ENCODE results near the gene PPFIA3.

Gene PPFIA3

GRCh38 chr19:49098795-49099194 lies 20.5 kb upstream of the PPFIA3 start:
- intact Hi-C loops (cut with DNase I): loop anchor here (5.0 kb wide), 1 partner anchor 49 kb away; no protein-coding TSS in a partner anchor
- no peak for DNase-seq

DNA sequence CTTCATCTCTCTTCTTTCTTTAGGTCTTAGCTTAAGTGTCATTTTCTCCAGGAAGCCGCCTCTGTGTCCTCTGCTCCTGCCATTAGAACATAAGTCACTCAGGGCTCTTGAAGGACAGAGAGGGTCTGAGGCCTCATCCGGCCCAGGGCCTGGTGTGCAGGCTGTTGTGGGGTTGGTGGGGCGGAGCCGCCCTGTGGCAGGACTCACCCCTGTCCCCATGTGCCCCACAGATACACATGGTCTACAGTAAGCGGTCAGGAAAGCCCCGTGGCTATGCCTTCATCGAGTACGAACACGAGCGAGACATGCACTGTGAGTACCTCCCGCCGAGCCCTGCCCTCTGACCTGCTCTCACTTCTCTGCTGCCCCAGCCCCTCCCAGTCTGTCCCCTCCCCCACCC lies 18.2 kb upstream of the PPFIA3 start:
- DNase-seq: no peak
- intact Hi-C loops (cut with DNase I): loop anchor here (10.0 kb wide), 1 partner anchor 114 kb away; no protein-coding TSS in a partner anchor

- intact Hi-C loops (cut with DNase I): loop anchor here (10.0 kb wide), 1 partner anchor 112 kb away; no protein-coding TSS in a partner anchor
- no peak for DNase-seq
Measured at GRCh38 chr19:49102303-49102702, 17.0 kb upstream of the PPFIA3 start.

DNA sequence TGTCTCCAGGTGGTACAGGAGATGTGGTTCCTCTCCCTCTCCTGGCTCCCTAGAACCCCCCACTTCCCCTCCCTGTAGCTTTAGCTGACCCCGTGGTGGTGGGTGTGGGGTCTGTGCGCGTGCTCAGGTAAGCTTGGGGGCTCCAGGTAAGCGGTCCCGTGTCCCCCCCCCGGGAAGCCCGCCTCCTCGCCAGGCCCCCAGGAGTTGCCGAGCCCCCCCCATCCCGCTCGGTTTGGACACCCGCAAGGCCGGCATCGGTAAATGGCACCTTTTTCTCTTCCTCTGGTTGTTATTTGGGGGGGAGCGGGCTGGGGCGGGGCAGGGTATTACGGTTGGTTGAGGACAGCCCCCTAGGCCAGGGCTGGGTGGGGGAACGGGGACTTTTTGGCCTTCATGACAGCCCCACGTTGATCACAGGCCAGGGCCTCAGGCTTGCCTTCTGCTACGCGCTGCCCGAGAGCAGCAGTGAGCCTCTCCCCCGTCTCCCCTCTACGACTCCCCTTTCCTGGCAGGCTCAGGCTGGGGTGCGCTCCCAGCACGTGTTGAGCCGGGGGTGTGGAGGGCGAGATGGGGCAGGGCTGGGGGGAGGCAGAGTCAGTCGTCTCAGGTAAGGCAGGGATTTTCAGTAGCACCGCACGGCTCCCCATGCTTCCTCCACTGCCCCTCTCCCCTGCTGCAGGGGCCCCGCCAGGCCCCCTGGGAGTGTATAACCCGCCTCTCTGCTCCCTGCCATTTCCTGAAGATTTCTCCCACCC lies 15.8 kb upstream of the PPFIA3 start:
- intact Hi-C loops (cut with DNase I): loop anchor here (10.0 kb wide), 1 partner anchor 111 kb away; no protein-coding TSS in a partner anchor
- DNase-seq: no peak

GRCh38 chr19:49104229-49104864 lies 15.0 kb upstream of the PPFIA3 start:
- no peak for DNase-seq
- intact Hi-C loops (cut with DNase I): loop anchor here (10.0 kb wide), 1 partner anchor 110 kb away; no protein-coding TSS in a partner anchor

DNA sequence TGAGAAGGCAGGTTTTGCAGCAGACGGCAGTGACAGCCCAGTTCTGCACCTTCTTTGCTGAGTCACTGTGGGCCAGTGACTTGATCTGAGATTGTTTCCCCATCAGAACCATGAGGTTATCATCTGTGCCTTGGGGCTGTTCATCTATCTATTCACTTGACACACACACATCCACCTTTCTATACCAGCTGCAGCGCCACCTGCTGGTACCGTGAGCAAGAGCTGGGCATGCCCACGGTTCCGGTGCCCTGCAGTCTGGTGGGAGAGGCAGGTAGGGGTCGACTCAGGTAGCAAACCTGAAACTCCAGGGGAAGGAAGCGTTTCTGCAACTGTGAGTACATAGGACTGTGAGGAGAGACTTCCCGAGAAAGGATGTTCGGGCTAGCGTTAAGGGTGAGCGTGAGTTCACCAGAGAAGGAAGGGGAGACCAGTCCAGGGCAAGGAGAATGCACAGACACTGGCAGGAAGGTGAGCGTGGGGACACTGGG lies 12.7 kb upstream of the PPFIA3 start:
- DNase-seq: peak; percentile 38 to 86 (median 70)
- intact Hi-C loops (cut with DNase I): loop anchor here (10.0 kb wide), 1 partner anchor 108 kb away; no protein-coding TSS in a partner anchor

DNA sequence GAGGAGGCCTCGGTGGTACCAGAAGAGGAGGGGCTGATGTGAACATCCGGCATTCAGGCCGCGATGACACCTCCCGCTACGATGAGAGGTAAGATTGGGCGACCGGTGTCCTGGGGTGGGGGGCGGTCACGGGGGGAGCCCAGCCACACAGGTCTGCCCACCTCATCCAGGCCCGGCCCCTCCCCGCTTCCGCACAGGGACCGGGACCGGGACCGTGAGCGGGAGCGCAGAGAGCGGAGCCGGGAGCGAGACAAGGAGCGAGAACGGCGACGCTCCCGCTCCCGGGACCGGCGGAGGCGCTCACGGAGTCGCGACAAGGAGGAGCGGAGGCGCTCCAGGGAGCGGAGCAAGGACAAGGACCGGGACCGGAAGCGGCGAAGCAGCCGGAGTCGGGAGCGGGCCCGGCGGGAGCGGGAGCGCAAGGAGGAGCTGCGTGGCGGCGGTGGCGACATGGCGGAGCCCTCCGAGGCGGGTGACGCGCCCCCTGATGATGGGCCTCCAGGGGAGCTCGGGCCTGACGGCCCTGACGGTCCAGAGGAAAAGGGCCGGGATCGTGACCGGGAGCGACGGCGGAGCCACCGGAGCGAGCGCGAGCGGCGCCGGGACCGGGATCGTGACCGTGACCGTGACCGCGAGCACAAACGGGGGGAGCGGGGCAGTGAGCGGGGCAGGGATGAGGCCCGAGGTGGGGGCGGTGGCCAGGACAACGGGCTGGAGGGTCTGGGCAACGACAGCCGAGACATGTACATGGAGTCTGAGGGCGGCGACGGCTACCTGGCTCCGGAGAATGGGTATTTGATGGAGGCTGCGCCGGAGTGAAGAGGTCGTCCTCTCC lies 11.5 kb upstream of the PPFIA3 start:
- DNase-seq: no peak
- intact Hi-C loops (cut with DNase I): loop anchor here (10.0 kb wide), 1 partner anchor 107 kb away; no protein-coding TSS in a partner anchor

- DNase-seq: no peak
- intact Hi-C loops (cut with DNase I): loop anchor here (10.0 kb wide), 1 partner anchor 106 kb away; no protein-coding TSS in a partner anchor
Measured at GRCh38 chr19:49109051-49109450, 10.3 kb upstream of the PPFIA3 start.

DNA sequence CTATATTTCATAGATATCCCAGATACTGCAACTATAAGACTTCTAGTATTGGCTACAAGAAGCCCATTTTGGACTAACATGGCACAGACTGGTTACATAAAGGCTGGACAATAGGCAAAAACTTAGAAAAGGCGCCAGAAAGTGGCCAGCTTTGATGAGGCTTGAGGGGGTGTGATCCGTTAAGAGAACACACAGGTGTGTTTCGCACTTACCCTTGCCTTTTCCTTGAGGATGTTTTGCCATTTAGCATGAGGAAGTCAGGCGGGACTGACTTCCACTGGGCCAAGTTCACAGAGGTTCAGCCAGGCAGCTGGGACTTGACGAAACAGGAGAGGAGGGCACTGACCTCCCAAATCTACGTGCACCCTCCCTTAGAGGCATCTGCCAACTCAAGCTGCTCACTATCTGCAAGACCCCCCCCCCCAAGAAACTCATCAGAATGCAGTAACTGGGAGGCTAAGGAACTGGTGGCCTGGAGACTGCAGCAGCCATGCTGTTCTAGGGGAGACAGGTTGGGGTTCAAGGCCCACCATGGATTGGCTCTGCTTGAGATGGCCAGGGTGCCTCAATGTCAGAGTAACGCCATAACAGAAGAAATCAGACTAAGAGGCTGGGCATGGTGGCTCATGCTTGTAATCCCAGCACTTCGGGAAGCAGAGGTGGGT lies 9.6 kb upstream of the PPFIA3 start:
- intact Hi-C loops (cut with DNase I): loop anchor here (10.0 kb wide), 1 partner anchor 105 kb away; no protein-coding TSS in a partner anchor
- DNase-seq: no peak

DNA sequence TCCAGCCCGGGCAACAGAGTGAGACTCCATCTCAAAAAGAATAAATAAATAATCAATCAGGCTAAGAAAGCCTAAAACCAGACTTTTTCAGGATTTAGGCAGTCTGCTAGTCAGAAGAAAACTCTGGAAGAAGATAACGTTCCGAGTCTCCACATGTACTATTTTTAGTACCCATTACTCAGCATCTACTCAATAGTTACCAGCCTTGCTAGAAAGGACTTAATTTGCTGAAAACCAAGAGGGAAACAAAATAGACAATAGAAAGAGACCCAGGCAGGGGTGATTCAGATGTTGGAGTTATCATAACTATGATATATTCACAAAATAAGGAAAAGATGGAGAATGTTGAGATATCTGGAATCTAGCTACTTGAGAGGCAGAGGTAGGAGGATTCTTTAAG lies 8.8 kb upstream of the PPFIA3 start:
- intact Hi-C loops (cut with DNase I): no loop called here
- DNase-seq: no peak

DNA sequence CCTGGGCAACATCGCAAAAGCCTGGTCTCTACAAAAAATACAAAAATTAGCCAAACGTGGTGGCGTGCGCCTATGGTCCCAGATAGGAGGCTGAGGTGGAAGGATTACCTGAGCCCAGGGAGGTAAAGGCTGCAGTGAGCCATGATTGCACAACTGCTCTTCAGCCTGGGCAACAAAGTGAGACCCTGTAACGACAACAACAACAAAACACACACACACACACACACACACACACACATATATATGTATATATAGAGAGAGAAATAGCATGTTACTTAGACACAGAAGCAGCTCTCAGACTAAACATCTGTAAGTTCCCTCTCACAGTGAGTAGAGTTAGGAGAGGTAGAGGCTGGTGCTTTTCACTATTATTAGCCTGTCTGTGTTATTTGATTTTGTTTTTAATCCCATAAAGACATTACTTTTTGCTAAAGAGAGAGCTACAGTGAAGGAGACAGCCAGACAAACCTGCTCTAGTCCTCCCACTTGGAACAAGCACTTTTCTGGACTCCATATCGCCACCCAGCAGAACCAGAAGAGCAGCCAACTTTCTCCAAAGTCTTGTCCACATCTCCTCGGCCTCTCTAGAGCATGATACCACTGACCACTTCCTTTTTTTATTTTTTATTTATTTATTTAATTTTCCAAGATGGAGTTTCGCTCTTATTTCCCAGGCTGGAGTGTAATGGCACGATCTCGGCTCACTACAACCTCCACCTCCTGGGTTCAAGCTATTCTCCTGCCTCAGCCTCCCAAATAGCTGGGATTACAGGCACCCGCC lies 7.9 kb upstream of the PPFIA3 start:
- intact Hi-C loops (cut with DNase I): no loop called here
- no peak for DNase-seq

GRCh38 chr19:49113762-49114629 lies 5.3 kb upstream of the PPFIA3 start, which contains the start of gene LIN7B:
LIN7B (plus strand) TSS chr19:49114370; CDS start chr19:49114405, 35 bp downstream.
- intact Hi-C loops (cut with DNase I): no loop called here
- peak in 40 of 42 donors; percentile 34 to 86 (median 69) for DNase-seq

DNA sequence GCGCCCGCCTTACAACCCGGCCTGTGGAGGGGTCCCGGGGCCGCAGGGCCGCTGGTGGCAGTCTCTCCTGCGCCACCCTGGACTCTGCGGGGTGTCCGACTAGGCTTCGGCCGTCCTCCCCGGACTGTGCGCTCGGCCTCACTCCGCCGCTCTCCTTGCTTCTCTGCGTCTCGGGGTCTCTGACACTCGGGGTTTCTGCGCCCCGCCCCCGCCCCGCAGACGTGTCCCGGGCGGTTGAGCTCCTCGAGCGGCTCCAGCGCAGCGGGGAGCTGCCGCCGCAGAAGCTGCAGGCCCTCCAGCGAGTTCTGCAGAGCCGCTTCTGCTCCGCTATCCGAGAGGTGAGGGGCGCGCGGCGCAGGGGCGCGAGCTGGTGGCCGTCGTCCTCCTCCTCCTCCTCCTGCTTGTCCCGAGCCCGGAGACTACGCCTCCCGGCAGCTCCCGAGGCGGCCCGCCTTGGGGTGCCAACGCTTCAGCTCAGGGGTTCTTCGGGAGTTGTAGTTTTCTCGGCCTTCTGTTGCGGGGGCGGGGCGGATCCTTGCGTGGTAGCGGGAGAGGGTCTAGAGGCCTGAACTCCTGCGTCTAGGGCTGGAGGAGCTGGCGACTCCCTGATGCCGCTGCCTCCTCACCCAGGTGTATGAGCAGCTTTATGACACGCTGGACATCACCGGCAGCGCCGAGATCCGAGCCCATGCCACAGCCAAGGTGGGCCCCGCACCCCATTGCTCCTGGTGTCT lies 4.5 kb upstream of the PPFIA3 start:
- DNase-seq: peak; percentile 73 to 95 (median 87)
- intact Hi-C loops (cut with DNase I): no loop called here

DNA sequence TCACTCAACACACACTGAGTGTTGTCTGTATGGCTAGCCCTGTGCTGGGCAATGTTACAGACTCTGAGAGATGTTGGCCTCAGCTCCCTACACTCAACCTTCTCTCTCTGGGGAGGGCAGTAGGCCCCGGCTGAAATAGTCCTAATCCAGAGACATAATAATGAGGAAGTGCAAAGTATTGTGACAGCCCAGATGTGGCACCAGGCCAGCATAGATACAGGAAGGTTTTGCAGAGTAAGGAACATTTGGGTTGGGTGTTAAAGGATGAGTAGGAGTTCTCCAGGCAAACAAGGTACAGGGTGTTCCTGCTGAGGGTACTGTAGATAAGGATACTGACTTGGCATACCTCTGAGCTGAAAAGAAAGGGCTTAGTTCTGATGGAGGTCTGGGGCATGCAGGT lies 2.8 kb upstream of the PPFIA3 start:
- no peak for DNase-seq
- intact Hi-C loops (cut with DNase I): no loop called here

DNA sequence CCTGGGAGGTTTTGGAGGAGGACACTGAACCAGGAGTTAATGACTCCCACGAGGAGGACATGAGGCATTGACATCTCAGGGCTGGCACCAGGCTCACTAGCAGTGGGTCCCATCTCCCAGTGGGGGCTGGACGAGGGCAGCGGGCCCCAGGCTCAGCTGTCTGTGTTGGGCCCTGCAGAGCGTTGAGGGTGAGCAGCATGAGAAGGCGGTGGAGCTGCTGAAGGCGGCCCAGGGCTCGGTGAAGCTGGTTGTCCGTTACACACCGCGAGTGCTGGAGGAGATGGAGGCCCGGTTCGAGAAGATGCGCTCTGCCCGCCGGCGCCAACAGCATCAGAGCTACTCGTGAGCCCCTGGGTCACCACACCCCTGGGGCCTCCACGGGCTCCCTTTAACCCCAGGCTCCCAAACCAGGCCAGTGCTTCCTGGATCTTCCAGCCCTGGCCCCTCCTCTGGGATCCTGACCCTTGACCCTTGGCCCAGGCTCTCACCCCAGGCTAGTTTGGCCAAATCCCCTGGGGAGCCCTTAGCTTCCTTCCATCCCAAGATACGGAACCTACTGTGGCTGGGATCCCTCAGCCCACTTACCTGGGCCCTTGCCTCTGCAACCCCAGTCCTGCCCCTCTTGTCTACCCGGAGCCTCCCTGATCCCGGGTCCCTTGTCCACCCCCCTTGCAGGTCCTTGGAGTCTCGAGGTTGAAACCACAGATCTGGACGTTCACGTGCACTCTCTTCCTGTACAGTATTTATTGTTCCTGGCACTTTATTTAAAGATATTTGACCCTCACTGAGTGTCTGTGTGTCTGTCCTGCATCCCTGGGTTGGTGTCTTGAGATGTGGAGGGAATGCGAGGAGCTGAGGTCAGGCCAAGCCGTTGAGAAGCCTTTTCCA lies 1.4 kb upstream of the PPFIA3 start:
- intact Hi-C loops (cut with DNase I): no loop called here
- no peak for DNase-seq

Data from head of caudate nucleus (tissue), 42 donors.